HCT116 (cell line): Measurements from ENCODE around the gene NXF3. TPM values are rescaled to one million over a fixed set of nuclear protein-coding genes. Genes with fewer than 3 reads are reported as not detected.

Source experiments
- ATAC-seq: fragments of 200-7000 bp; cut with Tn5 transposase; 2 replicates; pipeline ENCODE4 v1.9.1; 2020; ENCODE audit warnings: mild to moderate bottlenecking, moderate library complexity
- BruUV-seq: library from RNA; stranded (reverse); fragments of 400-500 nt; replicated peaks from 2 replicates; lab custom pipeline; 2021; lab: Mats Ljungman, UMichigan
- CTCF ChIA-PET: fragments of 300-600 bp; sonication (Branson Sonifier 250); formaldehyde crosslinking; loops from one replicate; lab custom pipeline; 2021; ENCODE audit warnings: antibody characterized with exemption; lab: Charles Lee
- POLR2A ChIA-PET: fragments of 300-600, 350-600 bp; sonication (Branson Sonifier 250); formaldehyde crosslinking; loops from one replicate; lab custom pipeline; 2021; ENCODE audit warnings: antibody characterized with exemption; lab: Charles Lee
- RAD21 ChIA-PET, 2 experiments: fragments of 300-600 bp; sonication (Branson Sonifier 250); formaldehyde crosslinking; loops; one replicate each; lab custom pipeline; 2023; ENCODE audit warnings: low total read pairs in 2 of 2; ENCODE audit not compliant: uncharacterized antibody in 2 of 2, unreplicated experiment in 2 of 2, low non-redundant PET in 1 of 2; lab: Charles Lee
- DNase-seq: peaks from one replicate; pipeline ENCODE4 v3.0.0-alpha.2; 2010; ENCODE audit warnings: low read depth, low spot score
- H2AFZ ChIP-seq: fragments of 200-600 bp; shearing (Covaris generic), sonication (generic); 2 replicates; pipeline ENCODE4 v1.6.1; 2017; ENCODE audit warnings: low read depth, mixed run types, mixed read lengths, antibody characterized with exemption, low read length; ENCODE audit not compliant: poor library complexity, severe bottlenecking
- H3K27ac ChIP-seq: 2 replicates; pipeline ENCODE4 v1.5.1; 2012; ENCODE audit warnings: low read depth, low read length
- H3K27me3 ChIP-seq: fragments of 200-600 bp; sonication (generic); 2 replicates; pipeline ENCODE4 v1.6.1; 2016; ENCODE audit warnings: mixed run types, low read length, mixed read lengths; ENCODE audit not compliant: insufficient read depth
- H3K36me3 ChIP-seq, 2 experiments: fragments of 200-500 bp in 1 of 2; fragments of 200-600 bp in 1 of 2; sonication (Bioruptor generic) in 1 of 2; sonication (generic) in 1 of 2; 2 replicates each; pipeline versions ENCODE4 v1.5.1 to v1.6.1; 2014 to 2016; ENCODE audit warnings: low read length in 2 of 2, inconsistent platforms in 1 of 2, mixed read lengths in 1 of 2, mixed run types in 1 of 2; ENCODE audit not compliant: insufficient read depth in 2 of 2, control insufficient read depth in 1 of 2
- H3K4me1 ChIP-seq, 2 experiments: fragments of 200-600 bp in 1 of 2; sonication (generic) in 1 of 2; 2 replicates each; pipeline versions ENCODE4 v1.5.1 to v1.6.1; 2012 to 2017; ENCODE audit warnings: low read length in 2 of 2, inconsistent platforms in 1 of 2, mild to moderate bottlenecking in 1 of 2, mixed read lengths in 1 of 2, mixed run types in 1 of 2, moderate library complexity in 1 of 2; ENCODE audit not compliant: insufficient read depth in 2 of 2, control insufficient read depth in 1 of 2
- H3K4me2 ChIP-seq: fragments of 200-600 bp; sonication (generic); 2 replicates; pipeline ENCODE4 v1.6.1; 2017; ENCODE audit warnings: mixed run types, low read length, mixed read lengths
- H3K4me3 ChIP-seq, 2 experiments: fragments of 200-600 bp in 1 of 2; sonication (generic) in 1 of 2; replicated peaks in 1 of 2; 2 replicates each; pipeline ENCODE4 v1.5.1; 2011 to 2016; ENCODE audit warnings: low read length in 2 of 2, control low read depth in 1 of 2, low read depth in 1 of 2, mild to moderate bottlenecking in 1 of 2, mixed read lengths in 1 of 2, mixed run types in 1 of 2
- H3K79me2 ChIP-seq: fragments of 200-600 bp; sonication (generic); 2 replicates; pipeline ENCODE4 v1.6.1; 2017; ENCODE audit warnings: mild to moderate bottlenecking, mixed run types, low read length, moderate library complexity, mixed read lengths; ENCODE audit not compliant: insufficient read depth
- H3K9ac ChIP-seq: fragments of 200-600 bp; sonication (generic); 2 replicates; pipeline ENCODE4 v1.6.1; 2016; ENCODE audit warnings: low read length, mixed read lengths
- H3K9me2 ChIP-seq: fragments of 200-600 bp; sonication (generic), shearing (Covaris generic); 2 replicates; pipeline ENCODE4 v1.6.1; 2017; ENCODE audit warnings: mixed run types, mild to moderate bottlenecking, moderate library complexity; ENCODE audit not compliant: insufficient read depth
- H3K9me3 ChIP-seq, 2 experiments: fragments of 200-500 bp in 1 of 2; fragments of 200-600 bp in 1 of 2; sonication (Bioruptor generic) in 1 of 2; sonication (generic) in 1 of 2; 2 replicates each; pipeline ENCODE4 v1.6.1; 2014 to 2017; ENCODE audit warnings: low read length in 2 of 2, mixed read lengths in 2 of 2, inconsistent platforms in 1 of 2, low read depth in 1 of 2, mild to moderate bottlenecking in 1 of 2, mixed run types in 1 of 2, moderate library complexity in 1 of 2; ENCODE audit not compliant: control insufficient read depth in 1 of 2, insufficient read depth in 1 of 2
- H4K20me1 ChIP-seq: fragments of 200-600 bp; sonication (generic), shearing (Covaris generic); 2 replicates; pipeline ENCODE4 v1.6.1; 2017; ENCODE audit warnings: mixed run types, mild to moderate bottlenecking, moderate library complexity; ENCODE audit not compliant: insufficient read depth
- CEBPB ChIP-seq: IDR thresholded peaks from 2 replicates; pipeline ENCODE4 v1.6.1; 2012; ENCODE audit warnings: low read depth
- EGR1 ChIP-seq: IDR thresholded peaks from 2 replicates; pipeline ENCODE4 v1.6.1; 2012; ENCODE audit warnings: low read depth
- EZH2 ChIP-seq: fragments of 200-600 bp; sonication (generic); IDR thresholded peaks from 2 replicates; pipeline ENCODE4 v1.6.1; 2017; ENCODE audit warnings: antibody characterized with exemption, mixed run types
- EZH2phosphoT487 ChIP-seq: fragments of 200-600 bp; IDR thresholded peaks from 2 replicates; pipeline ENCODE4 v1.6.1; 2018; ENCODE audit warnings: antibody characterized with exemption, borderline replicate concordance
- JUND ChIP-seq: IDR thresholded peaks from 2 replicates; pipeline ENCODE4 v1.6.1; 2012
- RAD21 ChIP-seq: IDR thresholded peaks from 2 replicates; pipeline ENCODE4 v1.6.1; 2012; ENCODE audit warnings: low read depth, mild to moderate bottlenecking
- SIN3A ChIP-seq: IDR thresholded peaks from 2 replicates; pipeline ENCODE4 v1.6.1; 2012; ENCODE audit warnings: low read depth
- TCF7L2 ChIP-seq: IDR thresholded peaks from 2 replicates; pipeline ENCODE4 v1.7.0; 2011; ENCODE audit warnings: borderline replicate concordance, inconsistent platforms; ENCODE audit not compliant: insufficient read depth, insufficient read length; ENCODE audit errors: extremely low read depth
- YY1 ChIP-seq: IDR thresholded peaks from 2 replicates; pipeline ENCODE4 v1.6.1; 2011; ENCODE audit warnings: low read length, low read depth, moderate library complexity, mild to moderate bottlenecking; ENCODE audit not compliant: insufficient replicate concordance; ENCODE audit errors: extremely low read depth
- ZFX ChIP-seq: fragments of 450-650 bp; IDR thresholded peaks from 2 replicates; pipeline ENCODE4 v1.6.1; 2017
- ZNF274 ChIP-seq: fragments of 200-500 bp; sonication (Bioruptor generic); IDR thresholded peaks from 2 replicates; pipeline ENCODE4 v1.6.1; 2014; ENCODE audit warnings: mild to moderate bottlenecking, low read depth, low read length, inconsistent platforms
- intact Hi-C: fragments of 100-400 bp; cut with micrococcal nuclease; formaldehyde crosslinking; loops from 2 replicates; pipeline ENCODE4 v1.10.0; 2022
- total RNA-seq: library from RNA; stranded (reverse); gene quantifications from one replicate; pipeline ENCODE4 v1.2.1, GENCODE V29; 2021; ENCODE audit not compliant: unreplicated experiment
- TF ChIP-seq, protein P1 (sequence below): IDR thresholded peaks from 2 replicates; pipeline ENCODE4 v1.6.1; 2012; ENCODE audit warnings: low read depth
- TF ChIP-seq, protein P2 (sequence below): IDR thresholded peaks from 2 replicates; pipeline ENCODE4 v1.6.1; 2012
- TF ChIP-seq, protein P3 (sequence below): IDR thresholded peaks from 2 replicates; pipeline ENCODE4 v1.6.1; 2011; ENCODE audit warnings: mild to moderate bottlenecking, low read length, moderate library complexity; ENCODE audit not compliant: insufficient replicate concordance; ENCODE audit errors: extremely low read depth
- TF ChIP-seq, protein P4 (sequence below): IDR thresholded peaks from 2 replicates; pipeline ENCODE4 v1.6.1; 2012

Gene NXF3
- total RNA-seq, 1 experiment from 2014 or later, result 0.25 TPM

DNA sequence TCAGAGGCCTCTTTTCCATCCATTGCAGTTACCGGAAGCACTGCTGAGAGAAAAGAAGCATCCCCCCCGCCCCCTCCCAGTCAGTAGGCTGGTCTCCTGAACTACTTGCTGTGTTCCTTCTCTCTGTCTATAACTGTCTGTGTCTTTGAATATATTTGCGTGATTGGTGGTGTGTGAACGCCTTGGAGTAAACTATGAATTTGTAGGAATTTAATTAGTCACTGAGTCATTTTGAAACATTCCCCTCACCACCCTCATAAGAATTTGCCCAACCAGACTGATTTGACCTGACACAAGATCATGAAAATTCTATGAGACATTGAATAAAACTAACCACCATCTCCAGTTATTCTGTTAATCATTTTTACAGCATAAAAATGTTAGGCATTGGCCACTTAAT is 6.7 kb upstream of the NXF3 start:
- CTCF ChIA-PET, result no interaction called here
- Histone ChIP-seq H3K79me2 (no peaks in the 10 kb centered on the region), H3K4me2 (no peak overlapping the region), H3K9me2 (no peaks in the 10 kb centered on the region), H2AFZ (no peak overlapping the region), H3K9ac (no peak overlapping the region), H3K4me1 (no peaks in the 10 kb centered on the region), H3K27me3 (no peaks in the 10 kb centered on the region), H3K27ac (no peak overlapping the region), H3K4me3 (no peak overlapping the region), H3K9me3 (no peaks in the 10 kb centered on the region), H3K36me3 (no peaks in the 10 kb centered on the region), H4K20me1 (no peaks in the 10 kb centered on the region)
- intact Hi-C loops, result no loop called here
- ATAC-seq (no peak), DNase-seq (no peak)
- BruUV-seq, result no TSS peak
- RAD21 ChIA-PET, result no interaction called here
- no peak for TF ChIP-seq ZNF274
- TF ChIP-seq EZH2, result no peak
- TF ChIP-seq, protein P1, sequence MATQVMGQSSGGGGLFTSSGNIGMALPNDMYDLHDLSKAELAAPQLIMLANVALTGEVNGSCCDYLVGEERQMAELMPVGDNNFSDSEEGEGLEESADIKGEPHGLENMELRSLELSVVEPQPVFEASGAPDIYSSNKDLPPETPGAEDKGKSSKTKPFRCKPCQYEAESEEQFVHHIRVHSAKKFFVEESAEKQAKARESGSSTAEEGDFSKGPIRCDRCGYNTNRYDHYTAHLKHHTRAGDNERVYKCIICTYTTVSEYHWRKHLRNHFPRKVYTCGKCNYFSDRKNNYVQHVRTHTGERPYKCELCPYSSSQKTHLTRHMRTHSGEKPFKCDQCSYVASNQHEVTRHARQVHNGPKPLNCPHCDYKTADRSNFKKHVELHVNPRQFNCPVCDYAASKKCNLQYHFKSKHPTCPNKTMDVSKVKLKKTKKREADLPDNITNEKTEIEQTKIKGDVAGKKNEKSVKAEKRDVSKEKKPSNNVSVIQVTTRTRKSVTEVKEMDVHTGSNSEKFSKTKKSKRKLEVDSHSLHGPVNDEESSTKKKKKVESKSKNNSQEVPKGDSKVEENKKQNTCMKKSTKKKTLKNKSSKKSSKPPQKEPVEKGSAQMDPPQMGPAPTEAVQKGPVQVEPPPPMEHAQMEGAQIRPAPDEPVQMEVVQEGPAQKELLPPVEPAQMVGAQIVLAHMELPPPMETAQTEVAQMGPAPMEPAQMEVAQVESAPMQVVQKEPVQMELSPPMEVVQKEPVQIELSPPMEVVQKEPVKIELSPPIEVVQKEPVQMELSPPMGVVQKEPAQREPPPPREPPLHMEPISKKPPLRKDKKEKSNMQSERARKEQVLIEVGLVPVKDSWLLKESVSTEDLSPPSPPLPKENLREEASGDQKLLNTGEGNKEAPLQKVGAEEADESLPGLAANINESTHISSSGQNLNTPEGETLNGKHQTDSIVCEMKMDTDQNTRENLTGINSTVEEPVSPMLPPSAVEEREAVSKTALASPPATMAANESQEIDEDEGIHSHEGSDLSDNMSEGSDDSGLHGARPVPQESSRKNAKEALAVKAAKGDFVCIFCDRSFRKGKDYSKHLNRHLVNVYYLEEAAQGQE, result no peak
- no peak for TF ChIP-seq JUND
- no peak for TF ChIP-seq YY1
- TF ChIP-seq, protein P2, sequence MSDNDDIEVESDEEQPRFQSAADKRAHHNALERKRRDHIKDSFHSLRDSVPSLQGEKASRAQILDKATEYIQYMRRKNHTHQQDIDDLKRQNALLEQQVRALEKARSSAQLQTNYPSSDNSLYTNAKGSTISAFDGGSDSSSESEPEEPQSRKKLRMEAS, result no peak
- no peak for TF ChIP-seq RAD21
- TF ChIP-seq EZH2phosphoT487, result no peak
- no peak for TF ChIP-seq CEBPB
- no peak for TF ChIP-seq EGR1
- TF ChIP-seq SIN3A, result no peak
- no peak for TF ChIP-seq ZFX
- no peak for TF ChIP-seq TCF7L2
- TF ChIP-seq, protein P3, sequence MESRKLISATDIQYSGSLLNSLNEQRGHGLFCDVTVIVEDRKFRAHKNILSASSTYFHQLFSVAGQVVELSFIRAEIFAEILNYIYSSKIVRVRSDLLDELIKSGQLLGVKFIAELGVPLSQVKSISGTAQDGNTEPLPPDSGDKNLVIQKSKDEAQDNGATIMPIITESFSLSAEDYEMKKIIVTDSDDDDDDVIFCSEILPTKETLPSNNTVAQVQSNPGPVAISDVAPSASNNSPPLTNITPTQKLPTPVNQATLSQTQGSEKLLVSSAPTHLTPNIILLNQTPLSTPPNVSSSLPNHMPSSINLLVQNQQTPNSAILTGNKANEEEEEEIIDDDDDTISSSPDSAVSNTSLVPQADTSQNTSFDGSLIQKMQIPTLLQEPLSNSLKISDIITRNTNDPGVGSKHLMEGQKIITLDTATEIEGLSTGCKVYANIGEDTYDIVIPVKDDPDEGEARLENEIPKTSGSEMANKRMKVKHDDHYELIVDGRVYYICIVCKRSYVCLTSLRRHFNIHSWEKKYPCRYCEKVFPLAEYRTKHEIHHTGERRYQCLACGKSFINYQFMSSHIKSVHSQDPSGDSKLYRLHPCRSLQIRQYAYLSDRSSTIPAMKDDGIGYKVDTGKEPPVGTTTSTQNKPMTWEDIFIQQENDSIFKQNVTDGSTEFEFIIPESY, result no peak
- TF ChIP-seq, protein P4, sequence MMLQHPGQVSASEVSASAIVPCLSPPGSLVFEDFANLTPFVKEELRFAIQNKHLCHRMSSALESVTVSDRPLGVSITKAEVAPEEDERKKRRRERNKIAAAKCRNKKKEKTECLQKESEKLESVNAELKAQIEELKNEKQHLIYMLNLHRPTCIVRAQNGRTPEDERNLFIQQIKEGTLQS, result no peak
- POLR2A ChIA-PET, result no interaction called here
